ENCODE measurements around the gene SLC7A8.

Gene SLC7A8

DNA sequence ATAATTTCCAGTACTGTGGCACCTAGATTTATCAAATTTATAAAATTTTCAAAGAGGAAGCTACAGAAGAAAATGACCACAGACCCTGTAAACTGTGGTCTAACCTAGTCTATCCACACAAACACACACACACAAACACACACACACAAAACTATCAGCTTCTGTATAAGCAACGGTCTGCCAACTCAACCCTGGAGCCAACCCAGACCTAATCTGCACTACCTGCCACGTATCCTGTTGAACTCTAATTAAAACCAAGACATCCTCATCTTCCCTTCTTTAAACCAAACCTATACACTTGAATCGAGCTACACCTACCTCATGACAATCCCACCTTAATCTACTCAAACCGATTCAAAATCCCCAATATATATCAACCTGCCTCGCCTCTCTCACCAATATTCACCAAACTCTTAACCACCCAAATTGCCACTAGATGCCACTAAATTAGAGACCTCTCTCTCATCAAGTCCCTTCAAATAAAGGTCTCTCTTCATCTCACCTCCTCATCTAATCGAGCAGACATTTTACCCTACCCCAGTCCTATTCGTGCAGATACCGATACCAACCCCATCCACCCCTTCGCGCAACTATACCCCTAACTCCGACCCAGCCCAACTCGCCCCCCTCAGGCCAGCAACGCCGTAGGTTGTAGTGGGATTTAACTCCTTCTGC is 89.3 kb downstream of the SLC7A8 start:
- DNase-seq (ENCODE audit: low read depth) = no peak

DNA sequence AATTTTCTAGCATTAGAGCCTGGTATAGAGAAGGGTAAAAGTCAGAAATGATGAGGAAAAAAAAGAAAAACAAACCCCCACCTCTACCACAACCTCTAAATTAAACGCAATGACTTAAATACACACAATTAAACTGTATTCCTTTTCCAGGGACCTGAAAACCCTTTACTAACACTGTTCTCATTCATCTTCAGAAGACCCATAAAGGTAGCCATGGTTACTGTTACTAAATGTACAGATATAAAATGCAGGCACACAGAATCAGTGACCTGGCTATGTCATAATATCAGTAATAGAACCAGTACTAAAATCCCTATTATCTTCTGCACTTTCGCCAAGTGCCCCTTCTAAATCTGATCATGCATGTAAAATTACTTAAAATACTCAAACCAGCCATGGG is 89.9 kb downstream of the SLC7A8 start:
- no peak for DNase-seq (ENCODE audit: low read depth)

DNA sequence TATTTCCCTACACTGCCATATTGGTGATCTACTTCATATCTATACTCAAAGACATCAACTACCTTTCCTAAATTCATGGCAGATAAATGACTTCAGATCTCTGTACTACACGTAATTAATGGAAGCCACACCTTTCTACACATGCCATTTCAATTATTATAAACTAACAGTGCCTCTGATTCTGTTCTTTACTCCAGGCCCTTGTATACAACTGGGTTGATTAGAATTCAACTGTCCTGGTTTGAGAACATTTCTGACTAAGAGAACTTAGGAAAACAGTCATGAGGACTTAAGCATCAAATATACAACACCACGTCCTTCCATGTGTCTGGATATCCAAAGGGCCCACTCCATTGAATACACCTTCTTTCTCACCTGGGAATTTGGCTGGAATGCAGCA is 90.4 kb downstream of the SLC7A8 start:
- DNase-seq (ENCODE audit: low read depth) = no peak

DNA sequence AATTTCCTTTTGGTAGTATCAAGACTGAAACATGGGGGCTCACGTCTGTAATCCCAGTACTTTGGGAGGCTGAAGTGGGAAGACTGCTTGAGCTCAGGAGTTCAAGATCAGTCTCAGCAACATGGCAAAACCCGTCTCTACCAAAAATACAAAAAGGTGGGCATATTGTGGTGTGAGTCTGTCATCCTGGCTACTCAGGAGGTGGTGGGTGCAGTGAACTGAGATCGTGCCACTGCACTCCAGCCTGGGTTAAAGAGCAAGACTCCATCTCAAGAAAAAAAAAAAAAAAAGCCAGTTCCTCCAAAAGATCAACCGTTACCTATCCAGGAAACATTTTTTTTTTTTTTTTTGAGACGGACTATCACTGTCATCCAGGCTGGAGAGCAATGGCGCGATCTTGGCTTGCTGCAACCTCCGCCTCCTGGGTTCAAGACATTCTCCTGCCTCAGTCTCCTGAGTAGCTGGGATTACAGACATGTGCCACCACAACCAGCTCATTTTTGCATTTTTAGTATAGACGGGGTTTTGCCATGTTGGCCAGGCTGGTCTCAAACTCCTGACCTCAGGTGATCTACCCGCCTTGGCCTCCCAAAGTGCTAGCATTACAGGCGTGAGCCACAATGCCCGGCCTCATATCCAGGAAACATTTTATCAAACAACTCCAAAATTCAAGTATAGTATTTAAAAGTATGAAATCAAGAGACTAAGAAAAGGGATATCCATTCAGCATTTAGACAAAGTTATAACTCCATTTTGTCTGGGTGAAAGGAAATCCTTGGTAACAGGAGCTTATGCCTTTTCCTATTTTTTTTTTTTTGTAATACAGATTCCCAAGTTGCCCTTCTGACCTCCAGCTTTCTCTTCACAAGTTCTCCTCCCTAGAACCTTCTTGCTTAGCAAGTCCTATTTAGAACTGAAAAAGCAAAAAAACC is 91.9 kb downstream of the SLC7A8 start:
- no peak for DNase-seq (ENCODE audit: low read depth)

DNA sequence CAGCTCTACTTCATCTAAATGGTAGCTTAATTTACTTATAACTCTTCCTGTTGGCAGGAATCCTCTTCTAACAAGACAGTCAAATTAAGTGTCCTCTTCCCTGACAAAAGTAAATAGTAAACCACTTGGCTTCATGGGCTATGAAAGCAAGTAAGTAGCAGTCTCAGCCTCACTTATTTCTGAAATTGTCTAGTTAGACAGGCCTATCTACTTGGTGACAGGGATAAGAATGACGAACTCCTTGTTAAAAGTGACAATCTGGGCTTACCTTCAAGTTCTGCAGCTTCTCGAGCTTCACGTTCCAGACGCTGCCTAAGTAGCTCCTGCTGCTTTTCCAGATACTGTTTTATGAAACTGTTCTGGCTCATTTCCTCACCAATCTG is 93.2 kb downstream of the SLC7A8 start:
- no peak for DNase-seq (ENCODE audit: low read depth)

DNA sequence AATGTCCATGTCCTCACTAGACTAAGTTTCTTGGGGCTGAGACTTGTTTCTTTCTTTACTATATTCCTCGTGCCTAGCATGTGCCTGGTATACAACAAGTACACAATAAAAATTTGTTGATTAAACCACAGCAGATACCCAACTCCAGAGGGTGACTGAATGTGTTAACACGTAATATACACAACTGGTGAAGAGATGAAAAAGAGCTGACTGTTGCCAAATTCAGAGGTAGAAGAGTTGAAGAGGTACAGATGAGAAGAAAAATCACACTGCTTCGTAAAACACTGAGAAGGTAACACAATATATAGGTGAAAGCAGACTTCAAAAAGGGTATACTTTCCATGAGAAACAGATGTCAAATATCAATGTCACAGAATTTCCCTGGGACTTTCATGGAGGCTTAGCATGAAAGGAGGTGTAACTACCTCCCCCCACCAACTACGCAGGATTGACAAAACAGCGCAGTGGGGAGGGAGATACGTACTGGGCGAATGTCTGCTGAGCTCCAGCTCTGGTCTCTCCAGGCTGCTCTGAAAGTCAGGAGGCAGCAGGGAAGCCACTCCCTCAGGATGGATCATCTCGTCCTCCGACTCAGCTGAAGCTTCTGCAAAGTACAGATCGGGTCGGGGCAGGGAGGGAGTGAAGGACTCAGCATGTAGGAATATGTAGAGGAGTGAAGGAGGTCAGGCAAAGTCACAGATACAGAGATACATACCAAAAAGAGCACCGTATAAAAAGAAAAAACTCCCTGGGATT is 93.8 kb downstream of the SLC7A8 start:
- DNase-seq (ENCODE audit: low read depth) = no peak

DNA sequence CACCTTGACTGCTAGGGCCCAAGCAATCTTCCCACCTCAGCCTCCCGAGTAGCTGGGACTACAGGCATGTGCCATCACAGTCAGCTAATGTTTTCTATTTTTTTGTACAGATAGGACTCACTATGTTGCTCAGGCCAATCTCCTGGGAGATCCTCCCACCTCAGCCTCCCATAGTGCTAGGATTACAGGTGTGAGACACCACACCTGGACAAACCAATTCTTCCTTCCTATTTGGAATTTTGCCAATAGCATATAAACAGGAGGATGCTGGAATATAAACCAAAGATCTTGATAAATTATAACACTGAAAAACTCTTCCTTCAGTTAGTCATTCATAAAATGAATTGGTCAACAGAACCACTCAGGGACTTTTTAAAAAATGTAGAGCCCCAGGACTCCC is 96.9 kb downstream of the SLC7A8 start:
- no peak for DNase-seq (ENCODE audit: low read depth)

DNA sequence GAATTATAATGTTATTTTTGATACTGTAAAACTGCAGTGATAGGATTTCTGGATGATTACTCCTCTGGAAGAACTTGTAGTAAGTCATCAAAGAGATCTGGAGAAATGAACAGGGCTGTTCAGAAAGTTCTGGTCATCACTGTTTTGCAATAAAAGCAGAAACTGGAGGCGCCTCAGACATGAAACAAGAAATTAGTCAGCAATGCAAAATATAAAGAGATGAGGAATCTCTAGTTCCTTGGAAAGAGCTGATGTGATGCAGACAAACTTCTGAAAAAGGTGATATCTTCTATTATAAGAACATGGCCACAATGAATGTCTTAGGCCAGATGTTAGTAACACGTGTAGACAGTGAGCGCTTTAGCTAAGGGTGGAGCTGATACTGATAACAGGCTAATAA is 98.0 kb downstream of the SLC7A8 start:
- DNase-seq (ENCODE audit: low read depth) = peak; percentile 59

GRCh38 chr14:23080474-23080873 is 103.0 kb downstream of the SLC7A8 start:
- DNase-seq (ENCODE audit: low read depth) = no peak

GRCh38 chr14:23079716-23080115 is 103.7 kb downstream of the SLC7A8 start:
- DNase-seq (ENCODE audit: low read depth) = peak; percentile 63

GRCh38 chr14:23078692-23079116 is 104.8 kb downstream of the SLC7A8 start:
- DNase-seq (ENCODE audit: low read depth) = peak; percentile 98

- no peak for DNase-seq (ENCODE audit: low read depth)
These were observed 105.5 kb downstream of the SLC7A8 start for GRCh38 chr14:23077962-23078361.

- DNase-seq (ENCODE audit: low read depth) = no peak
These were observed 106.6 kb downstream of the SLC7A8 start for GRCh38 chr14:23076785-23077408.
